ENCODE results near the gene NPW.

DNA sequence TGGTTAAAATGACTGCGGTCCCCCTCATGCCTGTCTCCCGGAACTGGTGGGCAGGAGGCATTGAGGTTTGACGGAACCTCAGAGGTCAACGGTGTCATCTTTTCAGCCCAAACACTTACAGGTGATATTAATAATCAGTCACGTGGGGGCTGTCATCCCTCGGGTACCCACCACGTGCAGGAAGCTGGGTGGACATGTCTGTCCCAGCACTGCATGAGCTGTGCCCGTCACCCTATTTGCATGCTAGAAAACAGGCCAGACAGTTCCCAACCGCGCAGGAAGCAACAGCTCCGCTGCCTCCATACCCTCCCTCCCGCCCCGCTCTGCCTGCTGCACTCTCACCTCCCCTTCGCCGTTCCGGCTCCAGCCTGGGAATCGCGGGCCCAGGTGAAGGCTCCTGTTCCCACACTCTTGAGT lies 28.4 kb upstream of the NPW start:
- TF ChIP-seq POLR2AphosphoS5 (IDR thresholded peaks at IDR 0.05; ENCODE audit: borderline replicate concordance, low read depth, low read length), result no peak
- TF ChIP-seq EZH2 (IDR thresholded peaks at IDR 0.05), result no peak
